GM12878 (cell line): ENCODE data around the gene NXN. TPM values are rescaled to one million over a fixed set of nuclear protein-coding genes. Genes with fewer than 3 reads are reported as not detected.

Experiments
- ATAC-seq: fragments of 200-7000 bp; cut with Tn5 transposase; 3 replicates; pipeline ENCODE4 v1.9.1; 2020; ENCODE audit warnings: mild to moderate bottlenecking, moderate library complexity
- BruUV-seq: library from RNA; stranded (reverse); fragments of 400-500 nt; replicated peaks from 2 replicates; lab custom pipeline; 2021; lab: Mats Ljungman, UMichigan
- CTCF ChIA-PET: fragments of 300-600 bp; sonication (Branson Sonifier 250); formaldehyde crosslinking; extraction: SDS; loops from one replicate; lab custom pipeline; 2021; ENCODE audit warnings: inconsistent platforms; lab: Yijun Ruan, JAX
- POLR2A ChIA-PET: fragments of 350-600 bp; formaldehyde crosslinking; extraction: SDS; loops from one replicate; lab custom pipeline; 2021; ENCODE audit warnings: inconsistent platforms; lab: Charles Lee
- RAD21 ChIA-PET: fragments of 300-600 bp; sonication (Branson Sonifier 250); formaldehyde crosslinking; loops from one replicate; lab custom pipeline; 2023; ENCODE audit warnings: antibody characterized with exemption; ENCODE audit not compliant: unreplicated experiment; lab: Charles Lee
- SMC1A ChIA-PET: fragments of 300-600 bp; sonication (Branson Sonifier 250); formaldehyde crosslinking; loops from one replicate; lab custom pipeline; 2023; ENCODE audit not compliant: unreplicated experiment, uncharacterized antibody; lab: Charles Lee
- DNase-seq: peaks from one replicate; pipeline ENCODE4 v3.0.0-alpha.2; 2011; ENCODE audit warnings: low read depth, low spot score
- FAIRE-seq: peaks from 3 replicates; lab custom pipeline; 2011; peaks lifted over from hg19 to GRCh38; lab: Jason Lieb, UNC
- H2AFZ ChIP-seq: 2 replicates; pipeline ENCODE4 v1.6.0; 2011; ENCODE audit warnings: low read depth, low read length, control low read depth; ENCODE audit not compliant: control insufficient read depth
- H3K27ac ChIP-seq: 2 replicates; pipeline ENCODE4 v1.5.1; 2011; ENCODE audit warnings: control low read depth; ENCODE audit not compliant: control insufficient read depth, insufficient read depth
- H3K27me3 ChIP-seq, 2 experiments: replicated peaks in 1 of 2; 2 replicates each; pipeline versions ENCODE4 v1.6.0 to v1.6.1; 2011; ENCODE audit warnings: low read length in 1 of 2; ENCODE audit not compliant: control insufficient read depth in 2 of 2, insufficient read depth in 2 of 2
- H3K36me3 ChIP-seq, 2 experiments: 2 replicates each; pipeline ENCODE4 v1.5.1; 2011; ENCODE audit warnings: low read length in 1 of 2; ENCODE audit not compliant: control insufficient read depth in 2 of 2, insufficient read depth in 2 of 2
- H3K4me1 ChIP-seq: 2 replicates; pipeline ENCODE4 v1.6.1; 2011; ENCODE audit warnings: mild to moderate bottlenecking, low read length, moderate library complexity, mixed read lengths; ENCODE audit not compliant: control insufficient read depth, insufficient read depth
- H3K4me2 ChIP-seq: 2 replicates; pipeline ENCODE4 v1.6.0; 2011; ENCODE audit warnings: control low read depth; ENCODE audit not compliant: control insufficient read depth, insufficient read depth
- H3K4me3 ChIP-seq: fragments of 200-600 bp; sonication (generic); 2 replicates; pipeline ENCODE4 v1.5.1; 2016
- H3K79me2 ChIP-seq: 2 replicates; pipeline ENCODE4 v1.6.0; 2011; ENCODE audit warnings: low read length; ENCODE audit not compliant: control insufficient read depth, insufficient read depth
- H3K9ac ChIP-seq: 2 replicates; pipeline ENCODE4 v1.8.0; 2011; ENCODE audit warnings: low read length, control low read depth, mixed read lengths; ENCODE audit not compliant: control insufficient read depth, insufficient read depth
- H3K9me3 ChIP-seq: replicated peaks from 3 replicates; pipeline ENCODE4 v1.5.1; 2011; ENCODE audit warnings: mild to moderate bottlenecking, low read length; ENCODE audit not compliant: control insufficient read depth, insufficient read depth
- H4K20me1 ChIP-seq: 2 replicates; pipeline ENCODE4 v1.6.0; 2011; ENCODE audit not compliant: control insufficient read depth, insufficient read depth
- BACH1 ChIP-seq: fragments of 450-650 bp; IDR thresholded peaks from 2 replicates; pipeline ENCODE4 v1.6.1; 2017; ENCODE audit warnings: mild to moderate bottlenecking, borderline replicate concordance
- BHLHE40 ChIP-seq, 2 experiments: fragments of 450-650 bp in 1 of 2; IDR thresholded peaks; 2 replicates each; pipeline ENCODE4 v1.6.1; 2011 to 2017; ENCODE audit warnings: low read depth in 2 of 2, borderline replicate concordance in 1 of 2, improper control_type of control experiment in 1 of 2, low read length in 1 of 2, mild to moderate bottlenecking in 1 of 2
- CREM ChIP-seq: IDR thresholded peaks from 2 replicates; pipeline ENCODE4 v1.6.1; 2014; ENCODE audit warnings: antibody characterized with exemption, low read depth
- EZH2 ChIP-seq: IDR thresholded peaks from 2 replicates; pipeline ENCODE4 v1.6.1; 2012; ENCODE audit warnings: low read depth, mild to moderate bottlenecking, control low read depth, inconsistent platforms, low read length, borderline replicate concordance; ENCODE audit not compliant: control insufficient read depth
- HDAC2 ChIP-seq: fragments of 200-600 bp; sonication (generic); IDR thresholded peaks from 2 replicates; pipeline ENCODE4 v1.6.1; 2017
- IKZF2 ChIP-seq, 2 experiments: fragments of 450-650 bp; IDR thresholded peaks; 2 replicates each; pipeline ENCODE4 v1.6.1; 2017; ENCODE audit warnings: mild to moderate bottlenecking in 2 of 2, moderate library complexity in 2 of 2
- MXI1 ChIP-seq: fragments of 150-350 bp; IDR thresholded peaks from 2 replicates; pipeline ENCODE4 v1.6.1; 2011; ENCODE audit warnings: low read depth, mild to moderate bottlenecking, inconsistent platforms, low read length, improper control_type of control experiment
- PML ChIP-seq: IDR thresholded peaks from 2 replicates; pipeline ENCODE4 v1.6.1; 2012; ENCODE audit warnings: low read length, inconsistent platforms
- POLR2AphosphoS5 ChIP-seq: IDR thresholded peaks from 2 replicates; pipeline ENCODE4 v1.6.1; 2011; ENCODE audit warnings: mild to moderate bottlenecking, low read length, inconsistent platforms
- RAD21 ChIP-seq: IDR thresholded peaks from 2 replicates; pipeline ENCODE4 v1.6.1; 2011; ENCODE audit warnings: mild to moderate bottlenecking, low read depth, low read length, moderate library complexity; ENCODE audit not compliant: insufficient read depth
- RB1 ChIP-seq: fragments of 450-650 bp; formaldehyde crosslinking; IDR thresholded peaks from 2 replicates; pipeline ENCODE4 v1.6.1; 2017; ENCODE audit warnings: mild to moderate bottlenecking, borderline replicate concordance
- SIN3A ChIP-seq: IDR thresholded peaks from 2 replicates; pipeline ENCODE4 v1.6.1; 2012; ENCODE audit warnings: low read depth, low read length, improper control_type of control experiment
- SMAD1 ChIP-seq: fragments of 450-650 bp; IDR thresholded peaks from 2 replicates; pipeline ENCODE4 v1.6.1; 2018; ENCODE audit warnings: mild to moderate bottlenecking, low read depth; ENCODE audit not compliant: partially characterized antibody
- SREBF2 ChIP-seq: IDR thresholded peaks from 2 replicates; pipeline ENCODE4 v1.6.1; 2012; ENCODE audit warnings: mild to moderate bottlenecking, low read length
- TCF12 ChIP-seq: IDR thresholded peaks from 2 replicates; pipeline ENCODE4 v1.6.1; 2011; ENCODE audit warnings: low read depth, mild to moderate bottlenecking, low read length
- ZNF24 ChIP-seq: fragments of 450-650 bp; IDR thresholded peaks from 2 replicates; pipeline ENCODE4 v1.6.1; 2017; ENCODE audit warnings: antibody characterized with exemption, mild to moderate bottlenecking
- ZNF274 ChIP-seq: IDR thresholded peaks from one replicate; pipeline ENCODE4 v1.8.0; 2011; ENCODE audit not compliant: insufficient read length, insufficient read depth
- WGBS: methylation state at CpG from one replicate; pipeline ENCODE4 v1.1.6; 2016; ENCODE audit warnings: low lambda C conversion rate; ENCODE audit not compliant: insufficient replicate concordance, insufficient coverage; ENCODE audit errors: missing lambda C conversion rate; 5-methylcytosine and 5-hydroxymethylcytosine counted together
- in situ Hi-C: fragments of 300-500 bp; cut with MboI; formaldehyde crosslinking; loops from 9 replicates; pipeline ENCODE4 v1.14.3; 2018; ENCODE audit warnings: mixed read lengths
- intact Hi-C: fragments of 100-400 bp; cut with micrococcal nuclease; formaldehyde crosslinking; loops from one replicate; pipeline ENCODE4 v1.14.2; 2022; ENCODE audit not compliant: unreplicated experiment
- polyA plus RNA-seq, 11 experiments: library from polyadenylated mRNA; depleted of rRNA in 4 of 11; unstranded in 6 of 11; stranded (reverse) in 5 of 11; fragments of >200 nt; fragmentation: Nextera tagmentation in 4 of 11; fragmentation: Illumina TruSeq in 1 of 11; extraction: Ambion mirVana in 4 of 11; extraction: Trizol in 1 of 11; gene quantifications; 1 replicate in 1 of 11; 2 replicates in 10 of 11; pipeline versions ENCODE4 v1.2.1 to v1.2.3, GENCODE V29; 2011 to 2016; ENCODE audit warnings: inconsistent platforms in 2 of 11, missing spikeins in 2 of 11, low read depth in 1 of 11
- total RNA-seq, 4 experiments: library from RNA; depleted of rRNA in 3 of 4; stranded (reverse); fragments of >200 nt in 3 of 4; fragmentation: Illumina TruSeq in 1 of 4; extraction: Trizol in 1 of 4; gene quantifications; 2 replicates each; pipeline versions ENCODE4 v1.2.1 to v1.2.3, GENCODE V29; 2013 to 2021
- TF ChIP-seq, protein P1 (sequence below): fragments of 450-650 bp; IDR thresholded peaks from 2 replicates; pipeline ENCODE4 v1.6.1; 2017; ENCODE audit warnings: mild to moderate bottlenecking
- TF ChIP-seq, protein P2 (sequence below): fragments of 450-650 bp; IDR thresholded peaks from 2 replicates; pipeline ENCODE4 v1.6.1; 2016; ENCODE audit warnings: mild to moderate bottlenecking, moderate library complexity, borderline replicate concordance

Gene NXN
- total and polyA plus RNA-seq, 10 of the 15 experiments (the other 5 are each of a cell fraction or from before 2014, with no cell fraction given) = 0.04 to 1.2 (median 0.30) TPM

DNA sequence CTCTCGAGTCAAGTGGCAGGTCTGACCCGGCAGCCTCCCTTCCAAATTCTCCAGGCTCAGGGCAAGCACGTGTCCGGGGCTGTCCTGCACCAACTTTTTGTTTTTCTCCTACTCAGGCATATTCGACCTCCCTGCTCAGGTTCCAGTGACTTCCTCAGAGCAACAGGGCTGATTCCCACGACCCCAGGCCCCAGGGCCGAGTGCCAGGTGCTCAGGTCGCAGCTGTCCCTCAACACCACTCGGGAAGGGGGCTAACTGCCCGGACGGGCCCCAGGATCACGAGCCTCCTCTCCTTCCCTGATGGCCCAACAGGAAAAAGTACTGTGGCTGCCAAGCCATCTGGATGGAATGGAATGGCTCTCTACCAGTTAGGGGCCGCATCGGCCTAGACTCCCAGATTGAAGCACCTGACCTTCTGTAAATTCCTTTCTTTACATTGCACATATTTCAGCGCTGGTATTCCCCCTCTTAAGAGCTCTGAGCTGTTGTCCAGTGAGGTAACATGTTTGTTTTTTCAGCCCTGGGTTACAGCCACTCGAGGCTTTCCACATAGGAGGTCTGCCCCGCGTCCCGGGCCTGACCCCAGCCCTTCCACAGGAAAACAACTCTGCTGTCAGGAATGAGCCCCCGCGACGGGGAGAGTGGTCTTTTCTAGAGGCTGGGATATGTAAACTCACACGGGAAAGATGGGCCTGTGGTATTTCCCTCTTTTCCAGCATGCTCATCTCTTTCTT lies 25.0 kb downstream of the NXN start:
- CTCF ChIA-PET = no interaction called here
- TF ChIP-seq CREM (no peak), ZNF274 (no peak), RAD21 (no peak), MXI1 (no peak), HDAC2 (no peak), SREBF2 (no peak), IKZF2 (IDR thresholded peaks at IDR 0.05) (no peak), POLR2AphosphoS5 (no peak), SMAD1 (no peak), RB1 (no peak), PML (no peak), EZH2 (no peak), SIN3A (no peak), BACH1 (no peak), ZNF24 (no peak), TCF12 (no peak), BHLHE40 (IDR thresholded peaks at IDR 0.05; ENCODE audit: borderline replicate concordance in 1 of 2, low read depth in 2 of 2, low read length in 1 of 2) (no peak)
- TF ChIP-seq, protein P1, sequence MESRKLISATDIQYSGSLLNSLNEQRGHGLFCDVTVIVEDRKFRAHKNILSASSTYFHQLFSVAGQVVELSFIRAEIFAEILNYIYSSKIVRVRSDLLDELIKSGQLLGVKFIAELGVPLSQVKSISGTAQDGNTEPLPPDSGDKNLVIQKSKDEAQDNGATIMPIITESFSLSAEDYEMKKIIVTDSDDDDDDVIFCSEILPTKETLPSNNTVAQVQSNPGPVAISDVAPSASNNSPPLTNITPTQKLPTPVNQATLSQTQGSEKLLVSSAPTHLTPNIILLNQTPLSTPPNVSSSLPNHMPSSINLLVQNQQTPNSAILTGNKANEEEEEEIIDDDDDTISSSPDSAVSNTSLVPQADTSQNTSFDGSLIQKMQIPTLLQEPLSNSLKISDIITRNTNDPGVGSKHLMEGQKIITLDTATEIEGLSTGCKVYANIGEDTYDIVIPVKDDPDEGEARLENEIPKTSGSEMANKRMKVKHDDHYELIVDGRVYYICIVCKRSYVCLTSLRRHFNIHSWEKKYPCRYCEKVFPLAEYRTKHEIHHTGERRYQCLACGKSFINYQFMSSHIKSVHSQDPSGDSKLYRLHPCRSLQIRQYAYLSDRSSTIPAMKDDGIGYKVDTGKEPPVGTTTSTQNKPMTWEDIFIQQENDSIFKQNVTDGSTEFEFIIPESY = no peak
- TF ChIP-seq, protein P2, sequence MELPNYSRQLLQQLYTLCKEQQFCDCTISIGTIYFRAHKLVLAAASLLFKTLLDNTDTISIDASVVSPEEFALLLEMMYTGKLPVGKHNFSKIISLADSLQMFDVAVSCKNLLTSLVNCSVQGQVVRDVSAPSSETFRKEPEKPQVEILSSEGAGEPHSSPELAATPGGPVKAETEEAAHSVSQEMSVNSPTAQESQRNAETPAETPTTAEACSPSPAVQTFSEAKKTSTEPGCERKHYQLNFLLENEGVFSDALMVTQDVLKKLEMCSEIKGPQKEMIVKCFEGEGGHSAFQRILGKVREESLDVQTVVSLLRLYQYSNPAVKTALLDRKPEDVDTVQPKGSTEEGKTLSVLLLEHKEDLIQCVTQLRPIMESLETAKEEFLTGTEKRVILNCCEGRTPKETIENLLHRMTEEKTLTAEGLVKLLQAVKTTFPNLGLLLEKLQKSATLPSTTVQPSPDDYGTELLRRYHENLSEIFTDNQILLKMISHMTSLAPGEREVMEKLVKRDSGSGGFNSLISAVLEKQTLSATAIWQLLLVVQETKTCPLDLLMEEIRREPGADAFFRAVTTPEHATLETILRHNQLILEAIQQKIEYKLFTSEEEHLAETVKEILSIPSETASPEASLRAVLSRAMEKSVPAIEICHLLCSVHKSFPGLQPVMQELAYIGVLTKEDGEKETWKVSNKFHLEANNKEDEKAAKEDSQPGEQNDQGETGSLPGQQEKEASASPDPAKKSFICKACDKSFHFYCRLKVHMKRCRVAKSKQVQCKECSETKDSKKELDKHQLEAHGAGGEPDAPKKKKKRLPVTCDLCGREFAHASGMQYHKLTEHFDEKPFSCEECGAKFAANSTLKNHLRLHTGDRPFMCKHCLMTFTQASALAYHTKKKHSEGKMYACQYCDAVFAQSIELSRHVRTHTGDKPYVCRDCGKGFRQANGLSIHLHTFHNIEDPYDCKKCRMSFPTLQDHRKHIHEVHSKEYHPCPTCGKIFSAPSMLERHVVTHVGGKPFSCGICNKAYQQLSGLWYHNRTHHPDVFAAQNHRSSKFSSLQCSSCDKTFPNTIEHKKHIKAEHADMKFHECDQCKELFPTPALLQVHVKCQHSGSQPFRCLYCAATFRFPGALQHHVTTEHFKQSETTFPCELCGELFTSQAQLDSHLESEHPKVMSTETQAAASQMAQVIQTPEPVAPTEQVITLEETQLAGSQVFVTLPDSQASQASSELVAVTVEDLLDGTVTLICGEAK = no peak
- Histone ChIP-seq H3K4me2 (no peak overlapping the region), H3K9ac (no peak overlapping the region), H3K4me3 (no peak overlapping the region), H3K27me3 (no peaks in the 10 kb centered on the region), H3K9me3 (no peaks in the 10 kb centered on the region; the same call in 2 of the 3 replicates), H3K79me2 (no peaks in the 10 kb centered on the region), H3K27ac (no peak overlapping the region), H4K20me1 (no peaks in the 10 kb centered on the region), H3K36me3 (no peaks in the 10 kb centered on the region), H2AFZ (no peak overlapping the region), H3K4me1 (no peaks in the 10 kb centered on the region)
- in situ Hi-C loops (no loop called here), intact Hi-C loops (no loop called here)
- BruUV-seq = no TSS peak
- no peak for FAIRE-seq
- 51% methylated on average over 23 of the region's 23 CpGs for WGBS
- SMC1A ChIA-PET = no interaction called here
- no peak for DNase-seq
- RAD21 ChIA-PET = no interaction called here
- ATAC-seq = no peak
- POLR2A ChIA-PET = no interaction called here
